NCI-H345 treated with DMSO at 0.1 percent for 48 hours (cell line): Measurements from ENCODE around the gene FKBP6.
"Not testable (repeated sequence)": the region's sequence is repeated elsewhere in the genome, so short reads cannot be mapped to it uniquely, and the experiment has no call there.

Experiments
- DNase-seq: peaks from one replicate; lab custom pipeline; 2025; ENCODE audit not compliant: unreplicated experiment; lab: John Stamatoyannopoulos, UW

FKBP6 gene

GRCh38 chr7:73323434-73324080, 4.4 kb upstream of the FKBP6 start:
- DNase-seq = not testable (repeated sequence)

- DNase-seq = peak; percentile 74
These were observed 3.7 kb upstream of the FKBP6 start for GRCh38 chr7:73324081-73324845.

- DNase-seq = not testable (repeated sequence)
These were observed 2.5 kb upstream of the FKBP6 start for GRCh38 chr7:73325424-73325823.

GRCh38 chr7:73327449-73327848, 512 bp upstream of the FKBP6 start:
- DNase-seq = not testable (repeated sequence)

- DNase-seq = no peak
These were observed 735 bp downstream of the FKBP6 start for GRCh38 chr7:73328696-73329095.

- no peak for DNase-seq
These were observed 2.1 kb downstream of the FKBP6 start for GRCh38 chr7:73329861-73330581.

GRCh38 chr7:73330772-73331171, 2.8 kb downstream of the FKBP6 start:
- no peak for DNase-seq

- DNase-seq = no peak
These were observed 4.5 kb downstream of the FKBP6 start for GRCh38 chr7:73332447-73332846.

- DNase-seq = no peak
These were observed 10.4 kb downstream of the FKBP6 start for GRCh38 chr7:73338321-73338720.

- DNase-seq = peak; percentile 27
These were observed 12.6 kb downstream of the FKBP6 start for GRCh38 chr7:73340514-73340913.

- DNase-seq = no peak
These were observed 13.9 kb downstream of the FKBP6 start for GRCh38 chr7:73341877-73342276.

GRCh38 chr7:73342645-73343044, 14.7 kb downstream of the FKBP6 start:
- peak; percentile 18 for DNase-seq

GRCh38 chr7:73343671-73344380, 15.9 kb downstream of the FKBP6 start:
- DNase-seq = no peak

GRCh38 chr7:73345538-73345937, 17.6 kb downstream of the FKBP6 start:
- no peak for DNase-seq

GRCh38 chr7:73345951-73346350, 18.0 kb downstream of the FKBP6 start:
- DNase-seq = no peak

- no peak for DNase-seq
These were observed 21.8 kb downstream of the FKBP6 start for GRCh38 chr7:73349763-73350162.

GRCh38 chr7:73350306-73351068, 22.5 kb downstream of the FKBP6 start:
- DNase-seq = no peak

- no peak for DNase-seq
These were observed 23.6 kb downstream of the FKBP6 start for GRCh38 chr7:73351447-73352167.

- no peak for DNase-seq
These were observed 24.8 kb downstream of the FKBP6 start for GRCh38 chr7:73352784-73353183.

GRCh38 chr7:73353243-73353642, 25.3 kb downstream of the FKBP6 start:
- no peak for DNase-seq
